Embryonic facial prominence (tissue), 1 donor: ENCODE data around the gene LSMEM2.
"Not testable (repeated sequence)": the region's sequence is repeated elsewhere in the genome, so short reads cannot be mapped to it uniquely, and the experiment has no call there.

Experiments used
- DNase-seq: peaks from one replicate; pipeline ENCODE4 v3.0.0-alpha.2; 2016; ENCODE audit errors: extremely low spot score

Gene LSMEM2

DNA sequence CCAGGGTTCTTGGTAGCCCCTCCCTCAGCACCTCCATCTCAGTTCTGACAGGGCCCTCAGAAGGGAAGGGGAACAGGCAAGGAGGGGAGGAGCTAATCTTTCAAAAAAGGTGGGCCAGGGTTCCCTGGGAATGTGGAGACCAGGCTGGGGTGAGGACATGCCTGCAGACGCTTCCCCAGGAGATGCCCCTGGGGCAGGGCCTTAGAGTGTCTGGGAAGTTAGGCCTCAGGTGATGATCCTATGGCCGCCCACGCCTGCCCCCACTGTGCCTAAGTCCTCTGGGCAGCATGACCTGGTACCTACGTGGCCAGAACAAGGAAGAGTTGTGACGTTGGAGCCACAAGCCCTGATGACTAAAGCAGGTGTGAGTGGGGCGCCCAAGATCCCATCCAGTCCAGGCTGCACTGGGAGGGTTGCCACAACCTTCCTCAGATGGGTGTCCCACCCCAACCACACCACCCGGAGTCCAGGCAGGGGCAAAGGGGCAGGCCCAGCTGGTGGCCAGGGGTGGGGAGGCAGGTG is 13.9 kb upstream of the LSMEM2 start:
- DNase-seq: no peak

- DNase-seq: no peak
Measured at GRCh38 chr3:50265571-50265970, 13.3 kb upstream of the LSMEM2 start.

GRCh38 chr3:50266017-50266416 is 12.9 kb upstream of the LSMEM2 start:
- DNase-seq: no peak

- DNase-seq: no peak
Measured at GRCh38 chr3:50266836-50267235, 12.1 kb upstream of the LSMEM2 start.

DNA sequence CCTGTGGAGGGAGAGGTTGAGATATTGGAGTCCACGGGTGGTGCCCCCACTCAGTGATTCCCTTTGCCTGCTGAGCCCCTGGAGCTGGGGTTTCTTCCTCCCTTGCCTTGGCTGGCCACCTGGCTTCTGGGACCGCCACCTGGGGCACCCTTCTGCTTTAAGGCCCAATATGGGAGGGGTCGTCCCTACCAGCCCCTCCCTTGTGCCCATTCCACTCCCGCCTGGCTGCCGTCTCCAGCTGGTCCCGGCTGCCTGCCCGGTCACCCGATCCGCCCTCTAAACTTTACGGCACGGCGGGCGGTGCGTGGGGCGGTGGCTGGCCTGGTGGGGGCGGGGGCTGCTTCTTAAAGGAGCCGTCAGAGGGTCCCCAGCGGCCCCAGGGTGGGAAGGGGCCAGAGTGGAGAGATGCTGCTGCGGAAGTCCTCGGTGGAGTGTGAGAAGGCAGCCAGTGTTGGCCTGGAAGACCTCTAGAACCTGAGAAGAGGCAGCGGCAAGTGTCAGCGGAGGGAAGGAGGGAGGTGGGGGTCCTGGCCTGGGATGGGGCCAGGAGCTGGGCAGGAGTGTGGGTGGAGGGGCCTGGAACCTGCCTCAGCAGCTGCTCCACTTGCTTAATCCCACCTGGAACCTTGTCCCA is 11.5 kb upstream of the LSMEM2 start:
- no peak for DNase-seq

GRCh38 chr3:50268276-50268675 is 10.6 kb upstream of the LSMEM2 start:
- no peak for DNase-seq

DNA sequence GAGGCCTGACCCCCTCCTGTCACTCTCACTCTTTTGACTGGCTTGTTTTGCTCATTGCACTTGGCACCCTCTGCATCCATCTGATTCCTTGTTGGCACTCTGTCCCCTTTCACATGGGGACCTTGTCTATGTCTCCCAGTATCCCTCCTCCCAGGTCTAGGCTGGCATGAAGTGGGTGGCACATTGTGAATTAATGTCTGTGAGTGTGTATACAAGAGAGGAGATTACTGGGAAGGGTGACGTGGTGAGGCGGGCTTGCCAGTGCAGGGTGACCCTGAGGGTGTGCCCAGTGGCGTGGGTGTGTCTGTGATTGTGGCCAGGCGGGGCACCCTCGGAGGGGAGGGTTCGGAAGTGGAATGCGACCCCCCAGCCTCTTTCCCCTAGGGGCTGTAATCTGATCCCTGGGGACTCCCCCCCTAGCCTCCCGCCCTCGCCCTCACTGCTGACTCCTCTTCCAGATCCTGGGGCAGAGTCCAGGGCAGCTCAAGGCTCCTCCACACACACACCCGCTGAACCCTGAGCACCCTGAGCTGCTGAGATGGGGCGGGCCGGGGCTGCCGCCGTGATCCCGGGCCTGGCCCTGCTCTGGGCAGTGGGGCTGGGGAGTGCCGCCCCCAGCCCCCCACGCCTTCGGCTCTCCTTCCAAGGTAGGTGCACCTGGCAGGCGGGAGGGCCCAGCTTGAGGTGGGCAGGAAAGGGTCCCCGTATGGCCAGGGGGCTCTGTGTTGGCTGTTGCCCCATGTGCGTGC is 10.0 kb upstream of the LSMEM2 start, which contains the start of gene SEMA3B:
SEMA3B (plus strand) TSS at position 445 of the 749 bp plus-strand sequence; CDS start at position 539, 94 bp downstream.
- DNase-seq: no peak

- no peak for DNase-seq
Measured at GRCh38 chr3:50269460-50269859, 9.4 kb upstream of the LSMEM2 start.

DNA sequence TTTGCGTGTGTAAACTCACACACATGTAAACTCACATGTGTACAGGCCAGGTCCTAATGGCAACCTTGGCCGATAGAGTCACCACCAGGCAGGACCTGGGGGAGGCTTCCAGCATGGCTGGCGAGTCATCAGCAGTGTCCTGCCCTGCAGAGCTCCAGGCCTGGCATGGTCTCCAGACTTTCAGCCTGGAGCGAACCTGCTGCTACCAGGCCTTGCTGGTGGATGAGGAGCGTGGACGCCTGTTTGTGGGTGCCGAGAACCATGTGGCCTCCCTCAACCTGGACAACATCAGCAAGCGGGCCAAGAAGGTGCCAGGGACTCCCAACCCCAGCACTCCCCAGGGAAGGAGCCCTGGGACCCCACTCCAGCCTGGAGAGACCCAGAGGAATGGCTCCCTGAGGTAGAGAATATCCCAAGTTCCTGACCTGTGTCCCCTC is 8.9 kb upstream of the LSMEM2 start:
- no peak for DNase-seq

- no peak for DNase-seq
Measured at GRCh38 chr3:50270422-50271224, 8.3 kb upstream of the LSMEM2 start.

GRCh38 chr3:50271314-50271936 is 7.5 kb upstream of the LSMEM2 start:
- DNase-seq: no peak

DNA sequence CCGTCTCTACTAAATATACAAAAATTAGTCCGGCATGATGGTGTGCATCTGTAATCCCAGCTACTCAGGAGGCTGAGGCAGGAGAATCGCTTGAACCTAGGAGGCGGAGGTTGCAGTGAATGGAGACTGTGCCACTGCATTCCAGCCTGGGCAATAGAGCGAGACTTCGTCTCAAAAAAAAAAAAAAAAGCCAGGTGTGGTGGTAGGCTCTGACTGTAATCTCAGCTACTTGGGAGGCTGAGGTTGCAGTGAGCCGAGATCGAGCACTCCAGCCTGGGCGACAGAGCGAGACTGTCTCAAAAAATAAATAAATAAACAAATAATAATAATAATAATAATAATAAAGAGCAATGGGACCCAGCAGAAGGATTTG is 6.4 kb upstream of the LSMEM2 start:
- not testable (repeated sequence) for DNase-seq

GRCh38 chr3:50272911-50273688 is 5.8 kb upstream of the LSMEM2 start:
- no peak for DNase-seq

DNA sequence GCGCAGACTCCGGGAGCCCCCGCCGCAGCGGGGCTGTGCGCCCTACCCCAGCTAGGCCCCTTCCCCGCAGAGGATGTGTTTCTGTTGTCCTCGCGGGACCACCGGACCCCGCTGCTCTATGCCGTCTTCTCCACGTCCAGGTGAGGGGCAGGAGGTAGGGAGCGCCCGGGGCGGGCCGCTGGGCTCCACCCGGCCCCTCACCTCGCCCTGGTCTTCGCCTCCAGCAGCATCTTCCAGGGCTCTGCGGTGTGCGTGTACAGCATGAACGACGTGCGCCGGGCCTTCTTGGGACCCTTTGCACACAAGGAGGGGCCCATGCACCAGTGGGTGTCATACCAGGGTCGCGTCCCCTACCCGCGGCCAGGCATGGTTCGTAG is 5.2 kb upstream of the LSMEM2 start:
- no peak for DNase-seq

GRCh38 chr3:50274371-50275104 is 4.3 kb upstream of the LSMEM2 start:
- no peak for DNase-seq

- no peak for DNase-seq
Measured at GRCh38 chr3:50275141-50275995, 3.5 kb upstream of the LSMEM2 start.

- DNase-seq: no peak
Measured at GRCh38 chr3:50275996-50276761, 2.7 kb upstream of the LSMEM2 start.

DNA sequence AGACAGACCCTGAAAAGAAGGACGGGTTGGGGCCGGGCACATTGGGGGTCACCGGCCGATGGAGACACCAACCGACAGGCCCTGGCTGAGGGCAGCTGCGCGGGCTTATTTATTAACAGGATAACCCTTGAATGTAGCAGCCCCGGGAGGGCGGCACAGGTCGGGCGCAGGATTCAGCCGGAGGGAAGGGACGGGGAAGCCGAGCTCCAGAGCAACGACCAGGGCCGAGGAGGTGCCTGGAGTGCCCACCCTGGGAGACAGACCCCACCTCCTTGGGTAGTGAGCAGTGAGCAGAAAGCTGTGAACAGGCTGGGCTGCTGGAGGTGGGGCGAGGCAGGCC is 2.2 kb upstream of the LSMEM2 start:
- no peak for DNase-seq
